DND-41 (cell line): ENCODE data around the gene ODAD4.

Experiments used
- EZH2 ChIP-seq: IDR thresholded peaks from 3 replicates; pipeline ENCODE4 v1.6.1; 2012; ENCODE audit warnings: borderline replicate concordance, low read depth, mild to moderate bottlenecking, moderate library complexity, low read length, inconsistent platforms; ENCODE audit not compliant: severe bottlenecking
- TF ChIP-seq, protein P1 (sequence below): IDR thresholded peaks from 2 replicates; pipeline ENCODE4 v1.5.1; 2012; ENCODE audit warnings: borderline replicate concordance, low read length, moderate library complexity, mild to moderate bottlenecking; ENCODE audit not compliant: poor library complexity, severe bottlenecking; ENCODE audit errors: extremely low read depth

DNA sequence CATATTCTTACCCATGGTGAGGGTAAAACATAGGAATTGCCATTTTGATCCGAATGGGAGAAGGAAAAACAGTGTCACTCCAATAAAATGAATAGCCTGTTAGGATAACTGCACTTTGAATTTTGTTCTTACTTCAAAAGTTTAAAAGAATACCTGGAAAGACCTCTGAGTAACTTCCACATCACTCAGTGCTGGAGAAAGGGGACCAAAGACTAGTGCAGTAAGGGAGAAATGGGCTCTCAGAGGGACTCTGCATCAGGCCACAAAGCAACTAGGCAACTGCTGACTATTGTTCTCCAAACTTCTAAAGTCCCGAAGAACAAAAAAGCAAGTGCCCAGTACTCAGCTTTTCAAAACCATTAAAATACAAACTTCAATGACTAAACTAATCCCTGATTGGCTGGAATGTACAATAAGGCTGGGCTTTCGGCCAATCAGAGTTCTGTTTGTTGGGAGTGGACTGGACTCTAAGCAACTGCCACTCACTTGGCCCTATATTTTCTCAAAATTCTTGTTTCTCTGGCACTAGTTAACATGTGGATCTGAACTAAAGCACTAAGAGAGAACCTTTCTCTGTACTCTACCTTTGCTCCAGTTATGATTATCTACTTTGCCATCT, 80.6 kb downstream of the ODAD4 start:
- TF ChIP-seq, protein P1, sequence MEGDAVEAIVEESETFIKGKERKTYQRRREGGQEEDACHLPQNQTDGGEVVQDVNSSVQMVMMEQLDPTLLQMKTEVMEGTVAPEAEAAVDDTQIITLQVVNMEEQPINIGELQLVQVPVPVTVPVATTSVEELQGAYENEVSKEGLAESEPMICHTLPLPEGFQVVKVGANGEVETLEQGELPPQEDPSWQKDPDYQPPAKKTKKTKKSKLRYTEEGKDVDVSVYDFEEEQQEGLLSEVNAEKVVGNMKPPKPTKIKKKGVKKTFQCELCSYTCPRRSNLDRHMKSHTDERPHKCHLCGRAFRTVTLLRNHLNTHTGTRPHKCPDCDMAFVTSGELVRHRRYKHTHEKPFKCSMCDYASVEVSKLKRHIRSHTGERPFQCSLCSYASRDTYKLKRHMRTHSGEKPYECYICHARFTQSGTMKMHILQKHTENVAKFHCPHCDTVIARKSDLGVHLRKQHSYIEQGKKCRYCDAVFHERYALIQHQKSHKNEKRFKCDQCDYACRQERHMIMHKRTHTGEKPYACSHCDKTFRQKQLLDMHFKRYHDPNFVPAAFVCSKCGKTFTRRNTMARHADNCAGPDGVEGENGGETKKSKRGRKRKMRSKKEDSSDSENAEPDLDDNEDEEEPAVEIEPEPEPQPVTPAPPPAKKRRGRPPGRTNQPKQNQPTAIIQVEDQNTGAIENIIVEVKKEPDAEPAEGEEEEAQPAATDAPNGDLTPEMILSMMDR, result no peak
- no peak for TF ChIP-seq EZH2
